ENCODE measurements around the gene EPG5. TPM values are rescaled to one million over a fixed set of nuclear protein-coding genes. Genes with fewer than 3 reads are reported as not detected.
"Not testable (repeated sequence)": the region's sequence is repeated elsewhere in the genome, so short reads cannot be mapped to it uniquely, and the experiment has no call there.

The EPG5 gene
- total RNA-seq = 10 to 100 TPM; 18.0 to 21.5 TPM
- long read RNA-seq, partial matches to known transcripts = 0 of 1 reads
- long read RNA-seq, other reads (novel, unspliced or antisense) = 1 of 1 reads

GRCh38 chr18:45967007-45967706 is at the start of gene EPG5:
Gene EPG5, minus strand, starts transcription at chr18:45967329. Its CDS starts 90 bp downstream, at chr18:45967239.
- ATAC-seq (peak; percentile 99), DNase-seq (peak; percentile 97 to 98)
- intact Hi-C loops (cut with DNase I, micrococcal nuclease) = loop anchor here in 1 of 2 donors (10.0 kb wide), 2 partner anchors 108 to 1252 kb away; partner anchors contain the start of gene PSTPIP2

- no peak for ATAC-seq
- DNase-seq = no peak
- intact Hi-C loops (cut with DNase I, micrococcal nuclease) = no loop called here
Measured at GRCh38 chr18:46013484-46014189, 46.5 kb upstream of the EPG5 start.

- DNase-seq = no peak
- intact Hi-C loops (cut with DNase I, micrococcal nuclease) = no loop called here
- ATAC-seq = no peak
Measured at GRCh38 chr18:46010676-46011075, 43.5 kb upstream of the EPG5 start.

GRCh38 chr18:46010050-46010449 is 42.9 kb upstream of the EPG5 start:
- intact Hi-C loops (cut with DNase I, micrococcal nuclease) = no loop called here
- DNase-seq (no peak), ATAC-seq (no peak)

- no peak for DNase-seq
- intact Hi-C loops (cut with DNase I, micrococcal nuclease) = no loop called here
- no peak for ATAC-seq
Measured at GRCh38 chr18:46009125-46009840, 42.2 kb upstream of the EPG5 start.

GRCh38 chr18:46008531-46008930 is 41.4 kb upstream of the EPG5 start:
- ATAC-seq (no peak), DNase-seq (no peak)
- intact Hi-C loops (cut with DNase I, micrococcal nuclease) = no loop called here

- intact Hi-C loops (cut with DNase I, micrococcal nuclease) = no loop called here
- DNase-seq (no peak), ATAC-seq (no peak)
Measured at GRCh38 chr18:46007165-46007564, 40.0 kb upstream of the EPG5 start.

GRCh38 chr18:46002934-46003333 is 35.8 kb upstream of the EPG5 start:
- DNase-seq (no peak), ATAC-seq (no peak)
- intact Hi-C loops (cut with DNase I, micrococcal nuclease) = no loop called here

GRCh38 chr18:46001892-46002291 is 34.8 kb upstream of the EPG5 start:
- no peak for ATAC-seq
- DNase-seq = no peak
- intact Hi-C loops (cut with DNase I, micrococcal nuclease) = no loop called here

GRCh38 chr18:46001074-46001473 is 33.9 kb upstream of the EPG5 start:
- ATAC-seq (no peak), DNase-seq (no peak)
- intact Hi-C loops (cut with DNase I, micrococcal nuclease) = no loop called here

- intact Hi-C loops (cut with DNase I, micrococcal nuclease) = no loop called here
- no peak for DNase-seq
- ATAC-seq = no peak
Measured at GRCh38 chr18:45999536-45999935, 32.4 kb upstream of the EPG5 start.

- DNase-seq (no peak), ATAC-seq (no peak)
- intact Hi-C loops (cut with DNase I, micrococcal nuclease) = no loop called here
Measured at GRCh38 chr18:45998244-45998643, 31.1 kb upstream of the EPG5 start.

GRCh38 chr18:45997700-45998151 is 30.6 kb upstream of the EPG5 start:
- ATAC-seq (no peak), DNase-seq (no peak)
- intact Hi-C loops (cut with DNase I, micrococcal nuclease) = no loop called here

- DNase-seq = no peak
- intact Hi-C loops (cut with DNase I, micrococcal nuclease) = no loop called here
- ATAC-seq = no peak
Measured at GRCh38 chr18:45995461-45995860, 28.3 kb upstream of the EPG5 start.

- DNase-seq = no peak
- ATAC-seq = no peak
- intact Hi-C loops (cut with DNase I, micrococcal nuclease) = no loop called here
Measured at GRCh38 chr18:45993438-45993837, 26.3 kb upstream of the EPG5 start.

- intact Hi-C loops (cut with DNase I, micrococcal nuclease); ATAC-seq; DNase-seq: not testable (repeated sequence)
Measured at GRCh38 chr18:45992527-45992926, 25.4 kb upstream of the EPG5 start.

- ATAC-seq (no peak), DNase-seq (no peak)
- intact Hi-C loops (cut with DNase I, micrococcal nuclease) = no loop called here
Measured at GRCh38 chr18:45991788-45992187, 24.7 kb upstream of the EPG5 start.

- ATAC-seq = no peak
- no peak for DNase-seq
- intact Hi-C loops (cut with DNase I, micrococcal nuclease) = no loop called here
Measured at GRCh38 chr18:45984546-45985235, 17.6 kb upstream of the EPG5 start.

- no peak for ATAC-seq
- DNase-seq = no peak
- intact Hi-C loops (cut with DNase I, micrococcal nuclease) = no loop called here
Measured at GRCh38 chr18:45981821-45982220, 14.7 kb upstream of the EPG5 start.
